GM12875 (cell line): ENCODE measurements around the gene STYXL2.

Source experiments
- H3K4me3 ChIP-seq: one replicate; pipeline ENCODE4 v1.5.1; 2011; ENCODE audit warnings: low read depth, low read length, control low read depth
- CTCF ChIP-seq: IDR thresholded peaks from 2 replicates; pipeline ENCODE4 v1.5.1; 2011; ENCODE audit warnings: low read depth, mild to moderate bottlenecking, control low read depth, inconsistent platforms, low read length, moderate library complexity, borderline replicate concordance; ENCODE audit not compliant: insufficient read depth

Gene STYXL2

GRCh38 chr1:167105271-167106118, 11.6 kb downstream of the STYXL2 start:
- H3K4me3 ChIP-seq: no peak overlapping the region
- TF ChIP-seq CTCF: no peak

GRCh38 chr1:167106119-167106461, 12.2 kb downstream of the STYXL2 start:
- no peak for TF ChIP-seq CTCF

GRCh38 chr1:167107456-167107855, 13.6 kb downstream of the STYXL2 start:
- TF ChIP-seq CTCF: no peak
- H3K4me3 ChIP-seq: no peak overlapping the region

More at GRCh38 chr1:167106119-167106461, 12.2 kb downstream of the STYXL2 start:
- H3K4me3 ChIP-seq: no peak overlapping the region

GRCh38 chr1:167109125-167109524, 15.2 kb downstream of the STYXL2 start:
- H3K4me3 ChIP-seq: no peak overlapping the region
- TF ChIP-seq CTCF: no peak

GRCh38 chr1:167110586-167110985, 16.7 kb downstream of the STYXL2 start:
- TF ChIP-seq CTCF: no peak

GRCh38 chr1:167111868-167112709, 18.2 kb downstream of the STYXL2 start:
- TF ChIP-seq CTCF: no peak
- no peak overlapping the region for H3K4me3 ChIP-seq

More at GRCh38 chr1:167110586-167110985, 16.7 kb downstream of the STYXL2 start:
- H3K4me3 ChIP-seq: no peak overlapping the region

GRCh38 chr1:167114725-167115124, 20.9 kb downstream of the STYXL2 start:
- no peak for TF ChIP-seq CTCF
- H3K4me3 ChIP-seq: no peak overlapping the region
